H1 (cell line): Measurements from ENCODE around the gene LYRM4. TPM values are rescaled to one million over a fixed set of nuclear protein-coding genes. Genes with fewer than 3 reads are reported as not detected.

ENCODE experiments used
- CTCF ChIA-PET: fragments of 300-600 bp; sonication (Branson Sonifier 250); formaldehyde crosslinking; loops from one replicate; lab custom pipeline; 2021; ENCODE audit not compliant: partially characterized antibody; lab: Charles Lee
- POLR2A ChIA-PET: fragments of 300-600 bp; sonication (Branson Sonifier 250); formaldehyde crosslinking; loops from one replicate; lab custom pipeline; 2021; ENCODE audit warnings: inconsistent platforms; ENCODE audit not compliant: partially characterized antibody; lab: Charles Lee
- DNase-seq, 2 experiments: peaks; one replicate each; pipeline versions ENCODE4 v3.0.0 to v3.0.0-alpha.2; 2010 to 2022; ENCODE audit warnings: low spot score in 2 of 2, low read depth in 1 of 2, mixed read lengths in 1 of 2
- FAIRE-seq: peaks from 2 replicates; lab custom pipeline; 2011; peaks lifted over from hg19 to GRCh38; lab: Jason Lieb, UNC
- H2AFZ ChIP-seq: 2 replicates; pipeline ENCODE4 v1.8.1; 2012; ENCODE audit warnings: low read length, inconsistent platforms
- H2AK5ac ChIP-seq: 2 replicates; pipeline ENCODE4 v1.6.1; 2013; ENCODE audit warnings: low read depth, low read length
- H2BK120ac ChIP-seq: replicated peaks from 2 replicates; pipeline ENCODE3; 2013; ENCODE audit warnings: low read depth, low read length, inconsistent platforms
- H2BK12ac ChIP-seq: 2 replicates; pipeline ENCODE4 v1.6.1; 2013; ENCODE audit warnings: low read depth, low read length
- H2BK15ac ChIP-seq: 2 replicates; pipeline ENCODE4 v1.6.1; 2013; ENCODE audit warnings: low read length
- H2BK20ac ChIP-seq: 2 replicates; pipeline ENCODE4 v1.6.1; 2013; ENCODE audit warnings: low read length
- H2BK5ac ChIP-seq: 2 replicates; pipeline ENCODE4 v1.6.1; 2013; ENCODE audit warnings: low read depth, low read length
- H3K14ac ChIP-seq: 2 replicates; pipeline ENCODE4 v1.6.1; 2013; ENCODE audit warnings: inconsistent platforms; ENCODE audit not compliant: insufficient read length
- H3K18ac ChIP-seq: 2 replicates; pipeline ENCODE4 v1.6.1; 2013; ENCODE audit warnings: low read length; ENCODE audit errors: extremely low read depth
- H3K23ac ChIP-seq: 2 replicates; pipeline ENCODE4 v1.6.1; 2013; ENCODE audit warnings: inconsistent platforms; ENCODE audit not compliant: insufficient read length
- H3K23me2 ChIP-seq: 2 replicates; pipeline ENCODE4 v1.6.1; 2013; ENCODE audit warnings: low read depth, low read length
- H3K27ac ChIP-seq: 2 replicates; pipeline ENCODE4 v1.6.1; 2011; ENCODE audit warnings: low read depth, low read length, inconsistent platforms
- H3K27me3 ChIP-seq, 4 experiments: replicated peaks in 1 of 4; 1 replicate in 1 of 4; 2 replicates in 3 of 4; pipeline versions ENCODE4 v1.6.1 to v1.8.1; 2011 to 2013; ENCODE audit warnings: low read length in 3 of 4, mild to moderate bottlenecking in 3 of 4, inconsistent platforms in 2 of 4, mixed read lengths in 2 of 4, moderate library complexity in 1 of 4; ENCODE audit not compliant: control insufficient read depth in 3 of 4, insufficient read depth in 3 of 4; ENCODE audit errors: extremely low read depth in 1 of 4
- H3K36me3 ChIP-seq, 4 experiments: 2 replicates each; pipeline versions ENCODE4 v1.6.1 to v1.8.1; 2011 to 2013; ENCODE audit warnings: mild to moderate bottlenecking in 4 of 4, low read length in 3 of 4, moderate library complexity in 2 of 4, control low read depth in 1 of 4, inconsistent platforms in 1 of 4; ENCODE audit not compliant: insufficient read depth in 4 of 4, control insufficient read depth in 2 of 4
- H3K4ac ChIP-seq: replicated peaks from 2 replicates; pipeline ENCODE3; 2013; ENCODE audit warnings: low read length, low read depth, mixed read lengths, inconsistent platforms; ENCODE audit not compliant: insufficient read length
- H3K4me1 ChIP-seq, 4 experiments: replicated peaks in 1 of 4; 1 replicate in 1 of 4; 2 replicates in 3 of 4; pipeline versions ENCODE4 v1.6.1 to v1.8.1; 2011 to 2013; ENCODE audit warnings: low read length in 3 of 4, inconsistent platforms in 2 of 4, mixed read lengths in 1 of 4; ENCODE audit not compliant: insufficient read depth in 4 of 4, control insufficient read depth in 3 of 4
- H3K4me2 ChIP-seq, 2 experiments: 2 replicates each; pipeline versions ENCODE4 v1.6.1 to v1.8.1; 2011 to 2013; ENCODE audit warnings: low read depth in 2 of 2, low read length in 2 of 2, control low read depth in 1 of 2, inconsistent platforms in 1 of 2, mild to moderate bottlenecking in 1 of 2; ENCODE audit not compliant: insufficient read depth in 1 of 2
- H3K4me3 ChIP-seq, 4 experiments: fragments of 200-600, 300-600 bp in 1 of 4; sonication (generic), shearing (Covaris generic), sonication (Bioruptor Twin) in 1 of 4; 2 replicates each; pipeline versions ENCODE4 v1.5.1 to v1.8.1; 2011 to 2016; ENCODE audit warnings: low read length in 4 of 4, low read depth in 3 of 4, control low read depth in 2 of 4, inconsistent platforms in 2 of 4, mild to moderate bottlenecking in 2 of 4, mixed read lengths in 1 of 4, moderate library complexity in 1 of 4; ENCODE audit not compliant: insufficient read depth in 2 of 4; ENCODE audit errors: extremely low read depth in 1 of 4
- H3K56ac ChIP-seq: replicated peaks from 2 replicates; pipeline ENCODE3; 2013; ENCODE audit warnings: low read depth, mild to moderate bottlenecking, mixed read lengths, low read length, inconsistent platforms; ENCODE audit not compliant: insufficient read length
- H3K79me1 ChIP-seq: 2 replicates; pipeline ENCODE4 v1.6.1; 2013; ENCODE audit warnings: low read depth, low read length, control low read depth
- H3K79me2 ChIP-seq, 2 experiments: 2 replicates each; pipeline versions ENCODE4 v1.6.1 to v1.8.1; 2012 to 2013; ENCODE audit warnings: low read length in 2 of 2, mild to moderate bottlenecking in 2 of 2, inconsistent platforms in 1 of 2; ENCODE audit not compliant: insufficient read depth in 2 of 2, control insufficient read depth in 1 of 2
- H3K9ac ChIP-seq, 4 experiments: replicated peaks in 1 of 4; 1 replicate in 1 of 4; 2 replicates in 3 of 4; pipeline versions ENCODE4 v1.6.1 to v1.8.1; 2011 to 2013; ENCODE audit warnings: low read depth in 3 of 4, low read length in 3 of 4, control low read depth in 2 of 4, mild to moderate bottlenecking in 2 of 4, moderate library complexity in 2 of 4, inconsistent platforms in 1 of 4; ENCODE audit errors: extremely low read depth in 1 of 4
- H3K9me3 ChIP-seq, 2 experiments: 2 replicates each; pipeline versions ENCODE4 v1.6.1 to v1.8.1; 2012 to 2013; ENCODE audit warnings: mild to moderate bottlenecking in 2 of 2, moderate library complexity in 2 of 2, control low read depth in 1 of 2, inconsistent platforms in 1 of 2, low read depth in 1 of 2, low read length in 1 of 2, mixed read lengths in 1 of 2; ENCODE audit not compliant: insufficient read depth in 2 of 2
- H4K20me1 ChIP-seq, 2 experiments: replicated peaks in 1 of 2; 2 replicates each; pipeline versions ENCODE3 to v1.8.1; 2011 to 2013; ENCODE audit warnings: inconsistent platforms in 2 of 2, low read length in 2 of 2, mild to moderate bottlenecking in 1 of 2; ENCODE audit not compliant: insufficient read depth in 2 of 2, control insufficient read depth in 1 of 2
- H4K5ac ChIP-seq: 2 replicates; pipeline ENCODE4 v1.6.1; 2013; ENCODE audit warnings: low read length, low read depth, mixed read lengths, inconsistent platforms; ENCODE audit not compliant: insufficient read length
- H4K8ac ChIP-seq: 2 replicates; pipeline ENCODE4 v1.8.0; 2013; ENCODE audit warnings: mild to moderate bottlenecking, moderate library complexity, low read length, inconsistent platforms; ENCODE audit not compliant: insufficient read depth; ENCODE audit errors: extremely low read depth
- H4K91ac ChIP-seq: replicated peaks from 2 replicates; pipeline ENCODE3; 2013; ENCODE audit warnings: low read length, mixed read lengths, inconsistent platforms; ENCODE audit not compliant: insufficient read length
- BRCA1 ChIP-seq: IDR thresholded peaks from 2 replicates; pipeline ENCODE4 v1.6.1; 2012; ENCODE audit warnings: low read depth, low read length, improper control_type of control experiment
- EZH2 ChIP-seq: fragments of 200-600 bp; sonication (generic); IDR thresholded peaks from 2 replicates; pipeline ENCODE4 v1.7.1; 2012; ENCODE audit warnings: low read depth, mild to moderate bottlenecking, moderate library complexity, low read length, inconsistent platforms; ENCODE audit not compliant: severe bottlenecking
- FOSL1 ChIP-seq: IDR thresholded peaks from 2 replicates; pipeline ENCODE4 v1.6.1; 2011; ENCODE audit warnings: mild to moderate bottlenecking, low read depth, low read length, moderate library complexity; ENCODE audit not compliant: insufficient read depth
- GTF2F1 ChIP-seq: IDR thresholded peaks from 2 replicates; pipeline ENCODE4 v1.6.1; 2012; ENCODE audit warnings: low read depth, low read length, improper control_type of control experiment, borderline replicate concordance
- HDAC6 ChIP-seq: IDR thresholded peaks from one replicate; pipeline ENCODE4 v1.7.1; 2012; ENCODE audit warnings: low read depth, mild to moderate bottlenecking, inconsistent platforms, low read length, moderate library complexity
- JUND ChIP-seq: IDR thresholded peaks from 2 replicates; pipeline ENCODE4 v1.6.1; 2011; ENCODE audit warnings: mild to moderate bottlenecking, improper control_type of control experiment, low read length
- KDM1A ChIP-seq: fragments of 200-600, 300-600 bp; sonication (generic); IDR thresholded peaks from 2 replicates; pipeline ENCODE4 v1.7.1; 2016; ENCODE audit warnings: mild to moderate bottlenecking, low read length, borderline replicate concordance
- POU5F1 ChIP-seq: IDR thresholded peaks from 2 replicates; pipeline ENCODE4 v1.6.1; 2011; ENCODE audit warnings: low read depth, mild to moderate bottlenecking, low read length, moderate library complexity
- SAP30 ChIP-seq: fragments of 300-600 bp; sonication (generic); IDR thresholded peaks from 2 replicates; pipeline ENCODE4 v1.7.1; 2012; ENCODE audit warnings: low read length, moderate library complexity, mild to moderate bottlenecking, inconsistent platforms; ENCODE audit not compliant: insufficient read depth, insufficient replicate concordance
- SIRT6 ChIP-seq: IDR thresholded peaks from one replicate; pipeline ENCODE4 v1.7.1; 2012; ENCODE audit warnings: low read length, inconsistent platforms
- SRF ChIP-seq: IDR thresholded peaks from 2 replicates; pipeline ENCODE4 v1.6.1; 2011; ENCODE audit warnings: mild to moderate bottlenecking, low read depth, low read length, moderate library complexity
- TAF7 ChIP-seq: optimal IDR thresholded peaks from 2 replicates; pipeline ENCODE3; 2011; ENCODE audit warnings: low read depth, mild to moderate bottlenecking, inconsistent platforms, low read length, moderate library complexity, borderline replicate concordance
- TCF12 ChIP-seq: IDR thresholded peaks from 2 replicates; pipeline ENCODE4 v1.6.1; 2011; ENCODE audit warnings: low read depth, mild to moderate bottlenecking, low read length
- WGBS, 2 experiments: shearing (Covaris generic) in 1 of 2; methylation state at CpG; one replicate each; pipeline versions ENCODE4 v1.1.6 to v1.1.7; 2013 to 2015; ENCODE audit warnings: low lambda C conversion rate in 2 of 2, mixed read lengths in 2 of 2, inconsistent platforms in 1 of 2, low coverage in 1 of 2, missing lambda C conversion rate in 1 of 2; ENCODE audit not compliant: insufficient replicate concordance in 2 of 2, insufficient coverage in 1 of 2, insufficient read length in 1 of 2; ENCODE audit errors: extremely low coverage in 1 of 2, missing lambda C conversion rate in 1 of 2; 5-methylcytosine and 5-hydroxymethylcytosine counted together
- polyA plus RNA-seq, 7 experiments: library from polyadenylated mRNA; depleted of rRNA in 3 of 7; stranded (reverse) in 5 of 7; unstranded in 2 of 7; fragments of >200 nt in 5 of 7; fragments of 200-250 nt in 2 of 7; gene quantifications; 1 replicate in 5 of 7; 2 replicates in 1 of 7; 4 replicates in 1 of 7; pipeline versions ENCODE4 v1.2.1 to v1.2.3, GENCODE V29; 2011 to 2013; ENCODE audit warnings: missing spikeins in 2 of 7, mixed read lengths in 2 of 7
- total RNA-seq: library from RNA; stranded (reverse); fragmentation: NEBNext Ultra II Directional; extraction: Animal tissue kit (Norgen Biotek cat#: 25700); gene quantifications from 2 replicates; pipeline ENCODE4 v1.2.1, GENCODE V29; 2021

LYRM4 gene
- total and polyA plus RNA-seq, 2 of the 8 experiments (the other 6 are each of a cell fraction or from before 2014, with no cell fraction given), result 56.6 to 62.8 TPM

- Histone ChIP-seq H3K56ac (no peak overlapping the region), H3K4ac (no peak overlapping the region), H3K9me3 (no peaks in the 10 kb centered on the region), H3K4me1 (peaks cover 0 to 6% (median 0%) of the 10 kb centered on the region in 4 experiments; a peak in 2 of 7 replicates), H2AFZ (no peak overlapping the region), H3K79me1 (peaks cover 2% of the 10 kb centered on the region), H4K91ac (no peak overlapping the region), H2BK5ac (no peak overlapping the region), H2BK12ac (no peak overlapping the region), H3K27me3 (no peaks in the 10 kb centered on the region), H4K20me1 (peaks cover 0 to 9% of the 10 kb centered on the region in 2 experiments), H2BK120ac (no peak overlapping the region), H2BK20ac (no peak overlapping the region), H3K14ac (no peak overlapping the region), H2BK15ac (no peak overlapping the region), H3K9ac (no peak overlapping the region), H3K27ac (no peak overlapping the region), H3K23me2 (no peaks in the 10 kb centered on the region), H3K4me2 (no peak overlapping the region), H3K36me3 (no peaks in the 10 kb centered on the region), H2AK5ac (no peak overlapping the region), H3K4me3 (no peak overlapping the region), H4K8ac (no peak overlapping the region), H3K23ac (no peak overlapping the region), H3K79me2 (peaks cover 0 to 2% of the 10 kb centered on the region in 2 experiments; a peak in 1 of 4 replicates), H3K18ac (no peak overlapping the region), H4K5ac (no peak overlapping the region)
- CTCF ChIA-PET, result interaction anchor here (1.0 to 2.2 kb wide), 3 partner anchors 19 to 74 kb away, joined by 3 to 6 read pairs (median 3); no protein-coding TSS in a partner anchor
- WGBS, 2 experiments, result 78% methylated on average over 3 of the region's 3 CpGs; no CpG with 5 or more reads in 1 of the 2 experiments
- TF ChIP-seq TAF7 (no peak), BRCA1 (no peak), SAP30 (no peak), SRF (no peak), GTF2F1 (no peak), KDM1A (no peak), POU5F1 (no peak), EZH2 (no peak), FOSL1 (no peak), HDAC6 (no peak), JUND (no peak), SIRT6 (no peak), TCF12 (no peak)
- POLR2A ChIA-PET, result no interaction called here
- FAIRE-seq (no peak), DNase-seq (no peak)
These were observed 31.4 kb downstream of the LYRM4 start for GRCh38 chr6:5229356-5229755.
